Testis (tissue), 3 donors: ENCODE data around the gene CORO1C. TPM values are rescaled to one million over a fixed set of nuclear protein-coding genes. Genes with fewer than 3 reads are reported as not detected.

Experiments
- DNase-seq: peaks from one replicate; pipeline ENCODE4 v3.0.0-alpha.2; 2019
- H3K27ac ChIP-seq, 2 donors: fragments of 200-600 bp; sonication (generic); one replicate each; pipeline ENCODE4 v1.5.1; 2019
- H3K27me3 ChIP-seq: fragments of 200-600 bp; sonication (generic); one replicate; pipeline ENCODE4 v1.5.1; 2019
- H3K36me3 ChIP-seq: fragments of 200-600 bp; sonication (generic); one replicate; pipeline ENCODE4 v1.5.1; 2017; ENCODE audit warnings: low read depth; ENCODE audit errors: missing control alignments
- H3K4me1 ChIP-seq: fragments of 200-600 bp; sonication (generic); one replicate; pipeline ENCODE4 v1.5.1; 2019
- H3K4me3 ChIP-seq, 2 donors: fragments of 200-600 bp; sonication (generic); one replicate each; pipeline ENCODE4 v1.5.1; 2017 to 2019
- H3K9me3 ChIP-seq: fragments of 200-600 bp; sonication (generic); one replicate; pipeline ENCODE4 v1.5.1; 2017
- CTCF ChIP-seq, 3 experiments: fragments of 450-650 bp in 2 of 3; fragments of 200-600 bp in 1 of 3; sonication (generic) in 1 of 3; IDR thresholded peaks; one replicate each; pipeline ENCODE4 v1.5.1; 2016 to 2019; ENCODE audit warnings: antibody characterized with exemption in 3 of 3, mild to moderate bottlenecking in 2 of 3, moderate library complexity in 1 of 3
- POLR2A ChIP-seq: fragments of 450-650 bp; IDR thresholded peaks from one replicate; pipeline ENCODE4 v1.6.1; 2017; ENCODE audit warnings: antibody characterized with exemption, mild to moderate bottlenecking, moderate library complexity
- WGBS, 2 donors: methylation state at CpG; one replicate each; pipeline ENCODE4 v1.1.5; 2018; 5-methylcytosine and 5-hydroxymethylcytosine counted together
- intact Hi-C: fragments of 100-400 bp; cut with DNase I; formaldehyde crosslinking; loops from one replicate; pipeline ENCODE4 v1.15.1; 2023; ENCODE audit warnings: low total_unique reads
- polyA plus RNA-seq: library from polyadenylated mRNA; stranded (reverse); fragments of 350-450 nt; fragmentation: Illumina TruSeq; extraction: RNeasy Lipid Tissue Mini Kit (QIAGEN cat#74804); gene quantifications from one replicate; pipeline ENCODE4 v1.2.3, GENCODE V29; 2014; ENCODE audit warnings: low read depth, low replicate concordance; ENCODE audit not compliant: insufficient read depth
- total RNA-seq, 2 donors: library from RNA; depleted of rRNA; stranded (reverse); fragments of >200 nt; gene quantifications; one replicate each; pipeline ENCODE4 v1.2.3, GENCODE V29; 2016

The CORO1C gene
- total and polyA plus RNA-seq, 3 donors from 2014 or later = 57.2 to 73.4 (median 70.2) TPM

- DNase-seq = no peak
- intact Hi-C loops = no loop called here
- Histone ChIP-seq H3K9me3 (no peaks in the 10 kb centered on the region), H3K4me3 (no peak overlapping the region), H3K4me1 (peaks cover 17% of the 10 kb centered on the region), H3K36me3 (no peaks in the 10 kb centered on the region), H3K27me3 (no peaks in the 10 kb centered on the region), H3K27ac (no peak overlapping the region)
- 73 to 75% methylated on average over 7 of the region's 7 CpGs for WGBS, 2 donors
- TF ChIP-seq POLR2A (no peak), CTCF (IDR thresholded peaks at IDR 0.05) (no peak)
Observed at GRCh38 chr12:108764540-108765288, 33.4 kb upstream of the CORO1C start.

GRCh38 chr12:108761226-108761625, 29.9 kb upstream of the CORO1C start:
- no peaks in the 10 kb centered on the region for H3K27me3 ChIP-seq
- 94 to 96% methylated on average over 11 of the region's 11 CpGs for WGBS, 2 donors
- no peak for DNase-seq
- H3K9me3 ChIP-seq = no peaks in the 10 kb centered on the region
- H3K27ac ChIP-seq = no peak overlapping the region
- TF ChIP-seq CTCF (IDR thresholded peaks at IDR 0.05) (no peak), POLR2A (no peak)
- no peaks in the 10 kb centered on the region for H3K36me3 ChIP-seq
- H3K4me3 ChIP-seq = no peak overlapping the region
- intact Hi-C loops = no loop called here
- H3K4me1 ChIP-seq = peaks cover 12% of the 10 kb centered on the region

- Histone ChIP-seq H3K27ac (no peak overlapping the region), H3K36me3 (no peaks in the 10 kb centered on the region), H3K9me3 (no peaks in the 10 kb centered on the region), H3K4me3 (no peak overlapping the region), H3K27me3 (no peaks in the 10 kb centered on the region), H3K4me1 (peaks cover under 1% of the 10 kb centered on the region)
- DNase-seq = no peak
- intact Hi-C loops = no loop called here
- TF ChIP-seq POLR2A (no peak), CTCF (IDR thresholded peaks at IDR 0.05) (no peak)
- WGBS, 2 donors = 73 to 82% methylated on average over 10 to 11 of the region's 11 CpGs
Observed at GRCh38 chr12:108759924-108760323, 28.6 kb upstream of the CORO1C start.

GRCh38 chr12:108757856-108758255, 26.5 kb upstream of the CORO1C start:
- H3K4me3 ChIP-seq = no peak overlapping the region
- H3K9me3 ChIP-seq = no peaks in the 10 kb centered on the region
- no peaks in the 10 kb centered on the region for H3K4me1 ChIP-seq
- WGBS, 2 donors = 88 to 97% methylated on average over 2 of the region's 2 CpGs
- H3K27ac ChIP-seq = no peak overlapping the region
- DNase-seq = no peak
- intact Hi-C loops = no loop called here
- H3K27me3 ChIP-seq = no peaks in the 10 kb centered on the region
- H3K36me3 ChIP-seq = no peaks in the 10 kb centered on the region
- TF ChIP-seq POLR2A (no peak), CTCF (IDR thresholded peaks at IDR 0.05) (no peak)

- WGBS, 2 donors = 87 to 93% methylated on average over 6 of the region's 6 CpGs
- TF ChIP-seq CTCF (IDR thresholded peaks at IDR 0.05) (no peak), POLR2A (no peak)
Observed at GRCh38 chr12:108756421-108756820, 25.1 kb upstream of the CORO1C start.

More at GRCh38 chr12:108756421-108756820, 25.1 kb upstream of the CORO1C start:
- intact Hi-C loops = no loop called here
- Histone ChIP-seq H3K9me3 (no peaks in the 10 kb centered on the region), H3K4me1 (no peaks in the 10 kb centered on the region), H3K27ac (no peak overlapping the region), H3K4me3 (no peak overlapping the region), H3K27me3 (no peaks in the 10 kb centered on the region), H3K36me3 (no peaks in the 10 kb centered on the region)
- no peak for DNase-seq
